Measurements from ENCODE around the gene ABCC12.

GRCh38 chr16:48203974-48204824 lies 48.4 kb upstream of the ABCC12 start:
- TF ChIP-seq CTCF (conservative IDR thresholded peaks at IDR 0.05; ENCODE audit: low read depth, low read length) (no peak), EZH2 (IDR thresholded peaks at IDR 0.05; ENCODE audit: borderline replicate concordance, low read depth, low read length, poor library complexity, severe bottlenecking) (no peak)

All from A673 (cell line).